ENCODE data around the gene RHBDL2. TPM values are rescaled to one million over a fixed set of nuclear protein-coding genes. Genes with fewer than 3 reads are reported as not detected.

RHBDL2 gene
- total RNA-seq, 1 experiment from 2014 or later: 10.9 TPM

- TF ChIP-seq CTCF (IDR thresholded peaks at IDR 0.05; ENCODE audit: unreplicated experiment): no peak
- no peaks in the 10 kb centered on the region for H3K27me3 Mint-ChIP-seq (ENCODE audit: unreplicated experiment)
Measured at GRCh38 chr1:38867208-38867607, 74.4 kb downstream of the RHBDL2 start.

GRCh38 chr1:38865112-38865715, 76.4 kb downstream of the RHBDL2 start:
- Mint-ChIP-seq H3K4me3 (ENCODE audit: low read depth, unreplicated experiment) (no peak overlapping the region), H3K36me3 (ENCODE audit: insufficient read depth, unreplicated experiment) (peaks cover 6% of the 10 kb centered on the region), H3K27me3 (ENCODE audit: unreplicated experiment) (no peaks in the 10 kb centered on the region), H3K4me1 (ENCODE audit: low read depth, unreplicated experiment) (no peaks in the 10 kb centered on the region), H3K27ac (ENCODE audit: unreplicated experiment) (no peak overlapping the region), H3K9me3 (ENCODE audit: low read depth, unreplicated experiment) (no peaks in the 10 kb centered on the region)
- no TSS peak for BruUV-seq (replicated peaks)
- no peak for TF ChIP-seq CTCF (IDR thresholded peaks at IDR 0.05; ENCODE audit: unreplicated experiment)
- no peak for DNase-seq
- CTCF ChIA-PET: interaction anchor here (0.6 kb wide), 1 partner anchor 93 kb away, joined by 3 read pairs; no protein-coding TSS in a partner anchor
- intact Hi-C loops (cut with micrococcal nuclease; ENCODE audit: unreplicated experiment): no loop called here

More at GRCh38 chr1:38867208-38867607, 74.4 kb downstream of the RHBDL2 start:
- CTCF ChIA-PET: interaction anchor here (0.7 kb wide), 1 partner anchor 86 kb away, joined by 3 read pairs; no protein-coding TSS in a partner anchor
- intact Hi-C loops (cut with micrococcal nuclease; ENCODE audit: unreplicated experiment): no loop called here
- peaks cover 9% of the 10 kb centered on the region for H3K36me3 Mint-ChIP-seq (ENCODE audit: insufficient read depth, unreplicated experiment)
- H3K4me3 Mint-ChIP-seq (ENCODE audit: low read depth, unreplicated experiment): no peak overlapping the region
- no peak overlapping the region for H3K27ac Mint-ChIP-seq (ENCODE audit: unreplicated experiment)
- BruUV-seq (replicated peaks): no TSS peak
- H3K4me1 Mint-ChIP-seq (ENCODE audit: low read depth, unreplicated experiment): peaks cover 11% of the 10 kb centered on the region
- H3K9me3 Mint-ChIP-seq (ENCODE audit: low read depth, unreplicated experiment): no peaks in the 10 kb centered on the region
- DNase-seq: no peak

- TSS peak; percentile 57 for BruUV-seq (replicated peaks)
- DNase-seq: no peak
- H3K4me1 Mint-ChIP-seq (ENCODE audit: low read depth, unreplicated experiment): peaks cover 8% of the 10 kb centered on the region
- peak overlapping the region; percentile 91 for H3K4me3 Mint-ChIP-seq (ENCODE audit: low read depth, unreplicated experiment)
- H3K36me3 Mint-ChIP-seq (ENCODE audit: insufficient read depth, unreplicated experiment): peaks cover 32% of the 10 kb centered on the region
- H3K27ac Mint-ChIP-seq (ENCODE audit: unreplicated experiment): peak overlapping the region; percentile 74
- no peak for TF ChIP-seq CTCF (IDR thresholded peaks at IDR 0.05; ENCODE audit: unreplicated experiment)
- intact Hi-C loops (cut with micrococcal nuclease; ENCODE audit: unreplicated experiment): no loop called here
- no peaks in the 10 kb centered on the region for H3K27me3 Mint-ChIP-seq (ENCODE audit: unreplicated experiment)
- no peaks in the 10 kb centered on the region for H3K9me3 Mint-ChIP-seq (ENCODE audit: low read depth, unreplicated experiment)
- CTCF ChIA-PET: no interaction called here
Measured at GRCh38 chr1:38860454-38860795, 81.2 kb downstream of the RHBDL2 start.

- no TSS peak for BruUV-seq (replicated peaks)
- no peaks in the 10 kb centered on the region for H3K9me3 Mint-ChIP-seq (ENCODE audit: low read depth, unreplicated experiment)
Measured at GRCh38 chr1:38859561-38860453, 81.8 kb downstream of the RHBDL2 start, which contains the start of gene RRAGC. TSS of gene RRAGC (minus strand) at chr1:38859772. CDS start at chr1:38859646, 126 bp downstream.

More at GRCh38 chr1:38859561-38860453, 81.8 kb downstream of the RHBDL2 start, which contains the start of gene RRAGC:
- Mint-ChIP-seq H3K36me3 (ENCODE audit: insufficient read depth, unreplicated experiment) (peaks cover 38% of the 10 kb centered on the region), H3K4me3 (ENCODE audit: low read depth, unreplicated experiment) (peak within 1 kb of the TSS; percentile 91), H3K27ac (ENCODE audit: unreplicated experiment) (peak within 1 kb of the TSS; percentile 74), H3K4me1 (ENCODE audit: low read depth, unreplicated experiment) (peaks cover 8% of the 10 kb centered on the region), H3K27me3 (ENCODE audit: unreplicated experiment) (no peaks in the 10 kb centered on the region)
- peak; percentile 99 for DNase-seq
- no peak for TF ChIP-seq CTCF (IDR thresholded peaks at IDR 0.05; ENCODE audit: unreplicated experiment)
- intact Hi-C loops (cut with micrococcal nuclease; ENCODE audit: unreplicated experiment): loop anchor here (2.0 kb wide), 2 partner anchors 157 to 233 kb away; no protein-coding TSS in a partner anchor
- CTCF ChIA-PET: interaction anchor here (1.0 kb wide), 1 partner anchor 233 kb away, joined by 3 read pairs; no protein-coding TSS in a partner anchor
